ENCODE data around the gene TMEM144. TPM values are rescaled to one million over a fixed set of nuclear protein-coding genes. Genes with fewer than 3 reads are reported as not detected.

TMEM144 gene
- total RNA-seq, 1 experiment from 2014 or later, result 6.0 TPM

DNA sequence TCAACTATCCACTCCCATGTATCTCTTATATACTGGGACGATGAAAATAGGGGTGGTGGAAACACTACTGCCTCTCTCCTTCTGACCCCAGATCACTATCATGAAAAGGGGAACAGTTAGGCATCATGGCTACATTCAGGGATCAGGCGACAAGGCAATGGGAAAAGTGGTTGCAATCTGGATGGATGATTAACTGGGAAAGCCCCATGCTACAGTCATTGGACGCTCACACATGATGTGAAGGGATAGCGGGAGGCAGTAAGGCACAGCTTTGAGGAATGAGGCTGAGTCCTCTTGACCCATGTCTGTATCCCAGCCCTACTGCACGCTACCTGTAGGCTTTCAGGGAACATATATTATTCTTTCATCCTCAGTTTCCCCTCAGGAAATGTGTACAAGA, 47.7 kb upstream of the TMEM144 start:
- in situ Hi-C loops (cut with HindIII; ENCODE audit: low pct_unique_long_range_greater_than_20kb, low sequenced_read_pairs) (no loop called here), intact Hi-C loops (cut with micrococcal nuclease; ENCODE audit: unreplicated experiment) (no loop called here)
- ChIA-PET POLR2A (no interaction called here), CTCF (no interaction called here)
- no peaks in the 10 kb centered on the region for H3K36me3 ChIP-seq (ENCODE audit: control insufficient read depth, insufficient read depth, low read length)
- no peak for ATAC-seq
- no peak for DNase-seq (ENCODE audit: low read depth, low spot score)
- H3K9me3 ChIP-seq (ENCODE audit: control insufficient read depth, insufficient read depth, low read depth, low read length), result no peaks in the 10 kb centered on the region
- no peak overlapping the region for H3K27ac ChIP-seq (ENCODE audit: low read length)
- H3K4me1 ChIP-seq (ENCODE audit: control insufficient read depth, insufficient read depth, low read length), result no peaks in the 10 kb centered on the region
- no peaks in the 10 kb centered on the region for H3K27me3 ChIP-seq (ENCODE audit: control insufficient read depth, insufficient read depth, low read length)
- no TSS peak for BruUV-seq (replicated peaks)
- no peak for TF ChIP-seq TCF7L2 (IDR thresholded peaks at IDR 0.05; ENCODE audit: low read depth, low read length)
- no peak overlapping the region for H3K4me3 ChIP-seq (ENCODE audit: low read depth in 2 of 2, low read length in 2 of 2)

DNA sequence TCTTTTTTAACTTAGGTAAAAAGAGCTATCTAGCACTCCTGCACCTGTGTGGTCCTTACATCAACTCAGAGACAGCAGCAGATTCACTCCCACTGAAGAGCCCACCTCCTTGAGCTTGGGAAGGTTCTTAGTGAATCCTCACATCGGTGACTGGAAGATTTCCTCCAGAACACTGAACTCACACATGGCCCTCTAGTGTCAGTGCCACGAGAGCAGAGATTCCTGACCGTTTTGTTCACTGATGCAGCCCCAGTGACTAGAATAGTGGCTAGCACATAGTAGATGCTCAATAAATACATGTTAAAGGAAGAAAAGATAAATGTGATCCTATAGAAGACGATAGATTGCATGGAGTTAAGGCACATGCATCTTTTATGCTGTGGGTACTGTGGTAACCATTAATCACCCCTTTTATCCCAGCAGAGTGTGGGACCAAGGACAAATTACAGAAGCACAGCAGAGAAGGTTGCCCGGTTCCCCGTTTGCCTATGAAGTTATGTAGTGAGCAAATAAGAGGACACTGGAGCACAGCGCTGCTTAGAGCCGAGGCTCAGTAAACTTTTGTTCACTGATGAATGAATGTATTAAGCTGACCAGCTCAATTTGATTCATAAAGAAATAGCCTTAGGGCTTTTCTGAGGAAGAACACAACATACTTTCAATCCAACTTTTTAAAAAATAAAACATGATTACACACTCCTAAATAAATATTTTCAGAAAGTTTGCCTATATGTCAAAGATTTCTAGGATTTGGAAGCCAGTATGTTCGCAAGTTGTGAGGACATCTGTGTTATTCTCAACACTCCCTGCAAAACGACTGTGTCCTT, 46.1 kb upstream of the TMEM144 start:
- CTCF ChIA-PET, result no interaction called here
- intact Hi-C loops (cut with micrococcal nuclease; ENCODE audit: unreplicated experiment) (no loop called here), in situ Hi-C loops (cut with HindIII; ENCODE audit: low pct_unique_long_range_greater_than_20kb, low sequenced_read_pairs) (no loop called here)
- DNase-seq (ENCODE audit: low read depth, low spot score) (no peak), ATAC-seq (no peak)
- POLR2A ChIA-PET, result interaction anchor here (0.5 kb wide), 1 partner anchor 39 kb away, joined by 3 read pairs; no protein-coding TSS in a partner anchor
- TF ChIP-seq SIN3A (IDR thresholded peaks at IDR 0.05; ENCODE audit: borderline replicate concordance, insufficient read depth, low read depth, low read length) (no peak), TCF7L2 (IDR thresholded peaks at IDR 0.05; ENCODE audit: low read depth, low read length) (no peak), POLR2AphosphoS5 (IDR thresholded peaks at IDR 0.05; ENCODE audit: low read depth, low read length) (no peak)
- TF ChIP-seq, protein P1, sequence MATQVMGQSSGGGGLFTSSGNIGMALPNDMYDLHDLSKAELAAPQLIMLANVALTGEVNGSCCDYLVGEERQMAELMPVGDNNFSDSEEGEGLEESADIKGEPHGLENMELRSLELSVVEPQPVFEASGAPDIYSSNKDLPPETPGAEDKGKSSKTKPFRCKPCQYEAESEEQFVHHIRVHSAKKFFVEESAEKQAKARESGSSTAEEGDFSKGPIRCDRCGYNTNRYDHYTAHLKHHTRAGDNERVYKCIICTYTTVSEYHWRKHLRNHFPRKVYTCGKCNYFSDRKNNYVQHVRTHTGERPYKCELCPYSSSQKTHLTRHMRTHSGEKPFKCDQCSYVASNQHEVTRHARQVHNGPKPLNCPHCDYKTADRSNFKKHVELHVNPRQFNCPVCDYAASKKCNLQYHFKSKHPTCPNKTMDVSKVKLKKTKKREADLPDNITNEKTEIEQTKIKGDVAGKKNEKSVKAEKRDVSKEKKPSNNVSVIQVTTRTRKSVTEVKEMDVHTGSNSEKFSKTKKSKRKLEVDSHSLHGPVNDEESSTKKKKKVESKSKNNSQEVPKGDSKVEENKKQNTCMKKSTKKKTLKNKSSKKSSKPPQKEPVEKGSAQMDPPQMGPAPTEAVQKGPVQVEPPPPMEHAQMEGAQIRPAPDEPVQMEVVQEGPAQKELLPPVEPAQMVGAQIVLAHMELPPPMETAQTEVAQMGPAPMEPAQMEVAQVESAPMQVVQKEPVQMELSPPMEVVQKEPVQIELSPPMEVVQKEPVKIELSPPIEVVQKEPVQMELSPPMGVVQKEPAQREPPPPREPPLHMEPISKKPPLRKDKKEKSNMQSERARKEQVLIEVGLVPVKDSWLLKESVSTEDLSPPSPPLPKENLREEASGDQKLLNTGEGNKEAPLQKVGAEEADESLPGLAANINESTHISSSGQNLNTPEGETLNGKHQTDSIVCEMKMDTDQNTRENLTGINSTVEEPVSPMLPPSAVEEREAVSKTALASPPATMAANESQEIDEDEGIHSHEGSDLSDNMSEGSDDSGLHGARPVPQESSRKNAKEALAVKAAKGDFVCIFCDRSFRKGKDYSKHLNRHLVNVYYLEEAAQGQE (IDR thresholded peaks at IDR 0.05; ENCODE audit: insufficient read depth in 1 of 2, low read depth in 2 of 2, low read length in 1 of 2), result no peak
- TF ChIP-seq, protein P2, sequence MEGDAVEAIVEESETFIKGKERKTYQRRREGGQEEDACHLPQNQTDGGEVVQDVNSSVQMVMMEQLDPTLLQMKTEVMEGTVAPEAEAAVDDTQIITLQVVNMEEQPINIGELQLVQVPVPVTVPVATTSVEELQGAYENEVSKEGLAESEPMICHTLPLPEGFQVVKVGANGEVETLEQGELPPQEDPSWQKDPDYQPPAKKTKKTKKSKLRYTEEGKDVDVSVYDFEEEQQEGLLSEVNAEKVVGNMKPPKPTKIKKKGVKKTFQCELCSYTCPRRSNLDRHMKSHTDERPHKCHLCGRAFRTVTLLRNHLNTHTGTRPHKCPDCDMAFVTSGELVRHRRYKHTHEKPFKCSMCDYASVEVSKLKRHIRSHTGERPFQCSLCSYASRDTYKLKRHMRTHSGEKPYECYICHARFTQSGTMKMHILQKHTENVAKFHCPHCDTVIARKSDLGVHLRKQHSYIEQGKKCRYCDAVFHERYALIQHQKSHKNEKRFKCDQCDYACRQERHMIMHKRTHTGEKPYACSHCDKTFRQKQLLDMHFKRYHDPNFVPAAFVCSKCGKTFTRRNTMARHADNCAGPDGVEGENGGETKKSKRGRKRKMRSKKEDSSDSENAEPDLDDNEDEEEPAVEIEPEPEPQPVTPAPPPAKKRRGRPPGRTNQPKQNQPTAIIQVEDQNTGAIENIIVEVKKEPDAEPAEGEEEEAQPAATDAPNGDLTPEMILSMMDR (IDR thresholded peaks at IDR 0.05), result no peak; the same call in 1 of the 2 replicates
- Histone ChIP-seq H3K9me3 (ENCODE audit: control insufficient read depth, insufficient read depth, low read depth, low read length) (no peaks in the 10 kb centered on the region), H3K27me3 (ENCODE audit: control insufficient read depth, insufficient read depth, low read length) (no peaks in the 10 kb centered on the region), H3K4me1 (ENCODE audit: control insufficient read depth, insufficient read depth, low read length) (no peaks in the 10 kb centered on the region), H3K27ac (ENCODE audit: low read length) (no peak overlapping the region), H3K4me3 (ENCODE audit: low read depth in 2 of 2, low read length in 2 of 2) (no peak overlapping the region), H3K36me3 (ENCODE audit: control insufficient read depth, insufficient read depth, low read length) (no peaks in the 10 kb centered on the region)
- BruUV-seq (replicated peaks), result no TSS peak

DNA sequence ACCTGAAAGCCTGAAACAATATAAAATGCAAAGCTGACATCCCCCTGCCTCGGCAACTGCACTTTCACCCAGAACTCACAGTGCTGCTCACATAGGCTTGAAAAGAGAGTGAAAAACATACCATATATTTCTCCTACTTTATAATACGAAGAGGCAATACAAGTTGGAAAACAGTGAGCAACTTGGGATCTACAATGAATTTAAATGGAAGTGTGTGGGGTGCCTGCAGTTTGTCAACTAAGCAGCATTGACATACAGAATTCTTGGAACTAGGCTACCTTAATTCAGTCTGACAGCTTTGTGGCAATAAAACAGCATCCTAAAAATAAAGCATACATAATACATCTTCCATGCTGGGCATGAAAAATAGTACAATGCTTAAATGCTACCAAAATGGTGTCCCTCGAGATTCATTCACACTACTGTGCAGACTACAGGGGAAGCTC, 45.5 kb upstream of the TMEM144 start:
- TF ChIP-seq TCF7L2 (IDR thresholded peaks at IDR 0.05; ENCODE audit: low read depth, low read length), result no peak
- TF ChIP-seq, protein P2 (IDR thresholded peaks at IDR 0.05), result no peak
- TF ChIP-seq, protein P1 (IDR thresholded peaks at IDR 0.05; ENCODE audit: insufficient read depth in 1 of 2, low read depth in 2 of 2, low read length in 1 of 2), result no peak
- TF ChIP-seq SIN3A (IDR thresholded peaks at IDR 0.05; ENCODE audit: borderline replicate concordance, insufficient read depth, low read depth, low read length), result no peak
- no peak for TF ChIP-seq POLR2AphosphoS5 (IDR thresholded peaks at IDR 0.05; ENCODE audit: low read depth, low read length)
- intact Hi-C loops (cut with micrococcal nuclease; ENCODE audit: unreplicated experiment) (no loop called here), in situ Hi-C loops (cut with HindIII; ENCODE audit: low pct_unique_long_range_greater_than_20kb, low sequenced_read_pairs) (no loop called here)
- Histone ChIP-seq H3K27me3 (ENCODE audit: control insufficient read depth, insufficient read depth, low read length) (no peaks in the 10 kb centered on the region), H3K4me3 (ENCODE audit: low read depth in 2 of 2, low read length in 2 of 2) (no peak overlapping the region), H3K36me3 (ENCODE audit: control insufficient read depth, insufficient read depth, low read length) (no peaks in the 10 kb centered on the region), H3K4me1 (ENCODE audit: control insufficient read depth, insufficient read depth, low read length) (no peaks in the 10 kb centered on the region), H3K9me3 (ENCODE audit: control insufficient read depth, insufficient read depth, low read depth, low read length) (no peaks in the 10 kb centered on the region), H3K27ac (ENCODE audit: low read length) (no peak overlapping the region)
- POLR2A ChIA-PET, result no interaction called here
- ATAC-seq, result no peak
- DNase-seq (ENCODE audit: low read depth, low spot score), result no peak
- no TSS peak for BruUV-seq (replicated peaks)
- CTCF ChIA-PET, result no interaction called here
